22Rv1 (cell line): ENCODE data around the gene PRPF18.

Source experiments
- H3K27ac ChIP-seq: fragments of 450-650 bp; 2 replicates; pipeline ENCODE4 v1.5.1; 2017
- ZFX ChIP-seq: fragments of 450-650 bp; IDR thresholded peaks from 2 replicates; pipeline ENCODE4 v1.6.1; 2017; ENCODE audit warnings: antibody characterized with exemption, borderline replicate concordance
- TF ChIP-seq, protein P1 (sequence below): fragments of 450-650 bp; IDR thresholded peaks from 2 replicates; pipeline ENCODE4 v1.5.1; 2017; ENCODE audit warnings: mild to moderate bottlenecking

Gene PRPF18

GRCh38 chr10:13678101-13678843 is 91.5 kb downstream of the PRPF18 start:
- H3K27ac ChIP-seq: no peak overlapping the region
- TF ChIP-seq, protein P1, sequence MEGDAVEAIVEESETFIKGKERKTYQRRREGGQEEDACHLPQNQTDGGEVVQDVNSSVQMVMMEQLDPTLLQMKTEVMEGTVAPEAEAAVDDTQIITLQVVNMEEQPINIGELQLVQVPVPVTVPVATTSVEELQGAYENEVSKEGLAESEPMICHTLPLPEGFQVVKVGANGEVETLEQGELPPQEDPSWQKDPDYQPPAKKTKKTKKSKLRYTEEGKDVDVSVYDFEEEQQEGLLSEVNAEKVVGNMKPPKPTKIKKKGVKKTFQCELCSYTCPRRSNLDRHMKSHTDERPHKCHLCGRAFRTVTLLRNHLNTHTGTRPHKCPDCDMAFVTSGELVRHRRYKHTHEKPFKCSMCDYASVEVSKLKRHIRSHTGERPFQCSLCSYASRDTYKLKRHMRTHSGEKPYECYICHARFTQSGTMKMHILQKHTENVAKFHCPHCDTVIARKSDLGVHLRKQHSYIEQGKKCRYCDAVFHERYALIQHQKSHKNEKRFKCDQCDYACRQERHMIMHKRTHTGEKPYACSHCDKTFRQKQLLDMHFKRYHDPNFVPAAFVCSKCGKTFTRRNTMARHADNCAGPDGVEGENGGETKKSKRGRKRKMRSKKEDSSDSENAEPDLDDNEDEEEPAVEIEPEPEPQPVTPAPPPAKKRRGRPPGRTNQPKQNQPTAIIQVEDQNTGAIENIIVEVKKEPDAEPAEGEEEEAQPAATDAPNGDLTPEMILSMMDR: no peak
- TF ChIP-seq ZFX: no peak
